Activated T-cell treated with anti-CD3 and anti-CD28 coated beads, Interleukin-2, amount 50 U/mL, for 72 hours (primary cell): ENCODE measurements around the gene ZMYND8. TPM values are rescaled to one million over a fixed set of nuclear protein-coding genes. Genes with fewer than 3 reads are reported as not detected.
A peak's percentile ranks its signal among the peaks of the same experiment; 100 is the strongest.
"Not testable (repeated sequence)": the region's sequence is repeated elsewhere in the genome, so short reads cannot be mapped to it uniquely, and the experiment has no call there.

Experiments used
- ATAC-seq, 2 donors: fragments of 150-1000 bp; cut with Tn5 transposase; replicated peaks in 1 of 2; 2 replicates each; pipeline ENCODE4 v1.10.0; 2021; ENCODE audit warnings: moderate library complexity in 2 of 2, mild to moderate bottlenecking in 1 of 2
- DNase-seq, 2 donors: peaks; one replicate each; pipeline ENCODE4 v3.0.0; 2021 to 2022; ENCODE audit warnings: mixed read lengths in 1 of 2
- H3K27ac Mint-ChIP-seq: one replicate; pipeline ENCODE4 v1.8.0; 2022; ENCODE audit warnings: mild to moderate bottlenecking, moderate library complexity, mixed read lengths
- H3K27me3 Mint-ChIP-seq: one replicate; pipeline ENCODE4 v1.8.0; 2022; ENCODE audit warnings: low read depth, mixed read lengths
- H3K36me3 Mint-ChIP-seq, 2 donors: one replicate each; pipeline ENCODE4 v1.8.0; 2022; ENCODE audit warnings: mixed read lengths in 2 of 2, mild to moderate bottlenecking in 1 of 2; ENCODE audit not compliant: insufficient read depth in 2 of 2
- H3K4me1 Mint-ChIP-seq: one replicate; pipeline ENCODE4 v1.8.0; 2022; ENCODE audit warnings: low read depth, mixed read lengths
- H3K4me3 Mint-ChIP-seq, 2 donors: one replicate each; pipeline ENCODE4 v1.8.0; 2022; ENCODE audit warnings: mild to moderate bottlenecking in 2 of 2, mixed read lengths in 2 of 2, moderate library complexity in 2 of 2
- H3K9me3 Mint-ChIP-seq, 2 donors: one replicate each; pipeline ENCODE4 v1.8.0; 2022; ENCODE audit warnings: mixed read lengths in 2 of 2
- total RNA-seq, 2 donors: library from RNA; stranded (reverse); gene quantifications; one replicate each; pipeline ENCODE4 v1.2.3, GENCODE V29; 2022

Gene ZMYND8
- total RNA-seq, 2 donors from 2014 or later: 34.3 to 40.1 TPM

GRCh38 chr20:47247972-47248371 is 108.5 kb downstream of the ZMYND8 start:
- ATAC-seq (no peak), DNase-seq (no peak)
- no peaks in the 10 kb centered on the region for H3K9me3 Mint-ChIP-seq
- no peaks in the 10 kb centered on the region for H3K4me1 Mint-ChIP-seq
- H3K36me3 Mint-ChIP-seq: peaks cover 8 to 28% of the 10 kb centered on the region in 2 donors
- no peak overlapping the region for H3K27ac Mint-ChIP-seq
- no peaks in the 10 kb centered on the region for H3K27me3 Mint-ChIP-seq
- no peak overlapping the region for H3K4me3 Mint-ChIP-seq

GRCh38 chr20:47246061-47246777 is 110.3 kb downstream of the ZMYND8 start:
- Mint-ChIP-seq H3K27ac (peak overlapping the region; percentile 12), H3K27me3 (no peaks in the 10 kb centered on the region), H3K4me3 (no peak overlapping the region), H3K9me3 (no peaks in the 10 kb centered on the region), H3K4me1 (no peaks in the 10 kb centered on the region), H3K36me3 (peaks cover 8 to 28% of the 10 kb centered on the region in 2 donors)
- ATAC-seq (no peak), DNase-seq (no peak)

GRCh38 chr20:47245166-47245565 is 111.3 kb downstream of the ZMYND8 start:
- not testable (repeated sequence) for H3K4me3 Mint-ChIP-seq, DNase-seq, H3K9me3 Mint-ChIP-seq, H3K27me3 Mint-ChIP-seq, H3K27ac Mint-ChIP-seq, ATAC-seq, H3K4me1 Mint-ChIP-seq
- H3K36me3 Mint-ChIP-seq: peaks cover 8 to 26% of the 10 kb centered on the region in 2 donors

GRCh38 chr20:47244451-47244850 is 112.0 kb downstream of the ZMYND8 start:
- DNase-seq (no peak), ATAC-seq (no peak)
- Mint-ChIP-seq H3K4me3 (no peak overlapping the region), H3K27me3 (no peaks in the 10 kb centered on the region), H3K4me1 (no peaks in the 10 kb centered on the region), H3K27ac (no peak overlapping the region), H3K36me3 (peaks cover 8 to 24% of the 10 kb centered on the region in 2 donors), H3K9me3 (no peaks in the 10 kb centered on the region)

GRCh38 chr20:47243532-47244305 is 112.8 kb downstream of the ZMYND8 start:
- no peak for ATAC-seq
- Mint-ChIP-seq H3K9me3 (no peaks in the 10 kb centered on the region), H3K36me3 (peaks cover 8 to 17% of the 10 kb centered on the region in 2 donors), H3K27me3 (no peaks in the 10 kb centered on the region), H3K27ac (peak overlapping the region; percentile 47), H3K4me3 (no peak overlapping the region), H3K4me1 (no peaks in the 10 kb centered on the region)
- no peak for DNase-seq

GRCh38 chr20:47243003-47243402 is 113.5 kb downstream of the ZMYND8 start:
- ATAC-seq: no peak
- peaks cover 4 to 19% of the 10 kb centered on the region in 2 donors for H3K36me3 Mint-ChIP-seq

GRCh38 chr20:47241345-47241781 is 115.1 kb downstream of the ZMYND8 start:
- H3K4me1 Mint-ChIP-seq: no peaks in the 10 kb centered on the region

More at GRCh38 chr20:47243003-47243402, 113.5 kb downstream of the ZMYND8 start:
- Mint-ChIP-seq H3K9me3 (no peaks in the 10 kb centered on the region), H3K27me3 (no peaks in the 10 kb centered on the region), H3K4me3 (no peak overlapping the region), H3K4me1 (no peaks in the 10 kb centered on the region), H3K27ac (no peak overlapping the region)
- DNase-seq: no peak

GRCh38 chr20:47240096-47240495 is 116.4 kb downstream of the ZMYND8 start:
- not testable (repeated sequence) for DNase-seq, ATAC-seq, H3K27ac Mint-ChIP-seq, H3K4me3 Mint-ChIP-seq, H3K9me3 Mint-ChIP-seq, H3K4me1 Mint-ChIP-seq, H3K27me3 Mint-ChIP-seq
- H3K36me3 Mint-ChIP-seq: peaks cover 0 to 18% of the 10 kb centered on the region in 2 donors

More at GRCh38 chr20:47241345-47241781, 115.1 kb downstream of the ZMYND8 start:
- Mint-ChIP-seq H3K36me3 (peaks cover 4 to 17% of the 10 kb centered on the region in 2 donors), H3K27ac (no peak overlapping the region), H3K4me3 (no peak overlapping the region), H3K27me3 (no peaks in the 10 kb centered on the region), H3K9me3 (no peaks in the 10 kb centered on the region)
- DNase-seq: no peak
- no peak for ATAC-seq

- H3K36me3 Mint-ChIP-seq: peaks cover 0 to 18% of the 10 kb centered on the region in 2 donors
- H3K4me1 Mint-ChIP-seq: no peaks in the 10 kb centered on the region
- ATAC-seq (no peak), DNase-seq (no peak)
- H3K27me3 Mint-ChIP-seq: no peaks in the 10 kb centered on the region
- H3K9me3 Mint-ChIP-seq: no peaks in the 10 kb centered on the region
- H3K27ac Mint-ChIP-seq: no peak overlapping the region
- H3K4me3 Mint-ChIP-seq: no peak overlapping the region
Measured at GRCh38 chr20:47239719-47240067, 116.8 kb downstream of the ZMYND8 start.

- no peak overlapping the region for H3K4me3 Mint-ChIP-seq
- DNase-seq (no peak), ATAC-seq (no peak)
- no peaks in the 10 kb centered on the region for H3K4me1 Mint-ChIP-seq
- H3K27me3 Mint-ChIP-seq: no peaks in the 10 kb centered on the region
- H3K27ac Mint-ChIP-seq: no peak overlapping the region
- no peaks in the 10 kb centered on the region for H3K9me3 Mint-ChIP-seq
- peaks cover 2 to 20% of the 10 kb centered on the region in 2 donors for H3K36me3 Mint-ChIP-seq
Measured at GRCh38 chr20:47238780-47239718, 117.5 kb downstream of the ZMYND8 start.

GRCh38 chr20:47237715-47238114 is 118.8 kb downstream of the ZMYND8 start:
- H3K36me3 Mint-ChIP-seq: peaks cover 2 to 21% of the 10 kb centered on the region in 2 donors

GRCh38 chr20:47236639-47236900 is 119.9 kb downstream of the ZMYND8 start:
- H3K27ac Mint-ChIP-seq: no peak overlapping the region
- no peaks in the 10 kb centered on the region for H3K9me3 Mint-ChIP-seq
- no peak for DNase-seq
- no peaks in the 10 kb centered on the region for H3K4me1 Mint-ChIP-seq
- H3K36me3 Mint-ChIP-seq: peaks cover 2 to 21% of the 10 kb centered on the region in 2 donors
- no peaks in the 10 kb centered on the region for H3K27me3 Mint-ChIP-seq
- ATAC-seq: no peak
- H3K4me3 Mint-ChIP-seq: no peak overlapping the region

More at GRCh38 chr20:47237715-47238114, 118.8 kb downstream of the ZMYND8 start:
- DNase-seq (no peak), ATAC-seq (no peak)
- H3K4me1 Mint-ChIP-seq: no peaks in the 10 kb centered on the region
- peak overlapping the region; percentile 42 for H3K27ac Mint-ChIP-seq
- no peak overlapping the region for H3K4me3 Mint-ChIP-seq
- H3K9me3 Mint-ChIP-seq: no peaks in the 10 kb centered on the region
- H3K27me3 Mint-ChIP-seq: no peaks in the 10 kb centered on the region
